AG04450 (cell line): ENCODE measurements around the gene CLNK. TPM values are rescaled to one million over a fixed set of nuclear protein-coding genes. Genes with fewer than 3 reads are reported as not detected.

Experiments
- CTCF ChIA-PET: fragments of 300-600, 350-600 bp; formaldehyde crosslinking; extraction: SDS; loops from one replicate; lab custom pipeline; 2022; ENCODE audit warnings: antibody characterized with exemption, inconsistent platforms; lab: Charles Lee
- POLR2A ChIA-PET: fragments of 350-600 bp; formaldehyde crosslinking; extraction: SDS; loops from one replicate; lab custom pipeline; 2021; ENCODE audit warnings: antibody characterized with exemption, inconsistent platforms; lab: Yijun Ruan, JAX
- DNase-seq: peaks from one replicate; pipeline ENCODE4 v3.0.0-alpha.2; 2011; ENCODE audit warnings: low read depth, low spot score
- H3K27ac ChIP-seq: one replicate; pipeline ENCODE4 v1.5.1; 2012; ENCODE audit warnings: low read depth, low read length, control low read depth
- H3K27me3 ChIP-seq: one replicate; pipeline ENCODE4 v1.6.0; 2012; ENCODE audit warnings: low read length; ENCODE audit not compliant: control insufficient read depth, insufficient read depth
- H3K4me3 ChIP-seq: 2 replicates; pipeline ENCODE4 v1.5.1; 2011; ENCODE audit warnings: mild to moderate bottlenecking, low read depth, low read length, control low read depth
- H3K9me3 ChIP-seq: 2 replicates; pipeline ENCODE4 v1.5.1; 2012; ENCODE audit warnings: low read length; ENCODE audit not compliant: control insufficient read depth, insufficient read depth
- CTCF ChIP-seq: IDR thresholded peaks from 2 replicates; pipeline ENCODE4 v1.5.1; 2011; ENCODE audit warnings: low read depth, low read length, control low read depth, inconsistent platforms
- polyA plus RNA-seq: library from polyadenylated mRNA; depleted of rRNA; stranded (reverse); fragments of >200 nt; gene quantifications from 2 replicates; pipeline ENCODE4 v1.2.3, GENCODE V29; 2011

The CLNK gene
- polyA plus RNA-seq, 1 experiment = not detected

GRCh38 chr4:10731690-10732089 lies 47.1 kb upstream of the CLNK start:
- peaks cover 5% of the 10 kb centered on the region for H3K27me3 ChIP-seq
- ChIA-PET CTCF (no interaction called here), POLR2A (no interaction called here)
- H3K9me3 ChIP-seq = no peaks in the 10 kb centered on the region
- H3K27ac ChIP-seq = no peak overlapping the region
- no peak overlapping the region for H3K4me3 ChIP-seq
- DNase-seq = no peak
- no peak for TF ChIP-seq CTCF

GRCh38 chr4:10731162-10731561 lies 46.6 kb upstream of the CLNK start:
- no peak for TF ChIP-seq CTCF
- ChIA-PET CTCF (no interaction called here), POLR2A (no interaction called here)
- Histone ChIP-seq H3K27ac (no peak overlapping the region), H3K9me3 (no peaks in the 10 kb centered on the region), H3K27me3 (peaks cover 5% of the 10 kb centered on the region), H3K4me3 (no peak overlapping the region)
- no peak for DNase-seq

- POLR2A ChIA-PET = no interaction called here
- H3K27ac ChIP-seq = no peak overlapping the region
- no peak overlapping the region for H3K4me3 ChIP-seq
- DNase-seq = no peak
- H3K9me3 ChIP-seq = no peaks in the 10 kb centered on the region
- CTCF ChIA-PET = no interaction called here
- TF ChIP-seq CTCF = no peak
- peaks cover 5% of the 10 kb centered on the region for H3K27me3 ChIP-seq
These were observed 46.0 kb upstream of the CLNK start for GRCh38 chr4:10730590-10730989.

GRCh38 chr4:10730019-10730418 lies 45.5 kb upstream of the CLNK start:
- Histone ChIP-seq H3K4me3 (no peak overlapping the region), H3K27ac (no peak overlapping the region), H3K9me3 (no peaks in the 10 kb centered on the region), H3K27me3 (peaks cover 5% of the 10 kb centered on the region)
- ChIA-PET CTCF (no interaction called here), POLR2A (no interaction called here)
- TF ChIP-seq CTCF = no peak
- no peak for DNase-seq

- Histone ChIP-seq H3K4me3 (no peak overlapping the region), H3K27ac (no peak overlapping the region), H3K9me3 (no peaks in the 10 kb centered on the region), H3K27me3 (peaks cover 3% of the 10 kb centered on the region)
- ChIA-PET POLR2A (no interaction called here), CTCF (no interaction called here)
- DNase-seq = no peak
- no peak for TF ChIP-seq CTCF
These were observed 44.8 kb upstream of the CLNK start for GRCh38 chr4:10729366-10729765.
